ENCODE data around the gene DDX25.

DNA sequence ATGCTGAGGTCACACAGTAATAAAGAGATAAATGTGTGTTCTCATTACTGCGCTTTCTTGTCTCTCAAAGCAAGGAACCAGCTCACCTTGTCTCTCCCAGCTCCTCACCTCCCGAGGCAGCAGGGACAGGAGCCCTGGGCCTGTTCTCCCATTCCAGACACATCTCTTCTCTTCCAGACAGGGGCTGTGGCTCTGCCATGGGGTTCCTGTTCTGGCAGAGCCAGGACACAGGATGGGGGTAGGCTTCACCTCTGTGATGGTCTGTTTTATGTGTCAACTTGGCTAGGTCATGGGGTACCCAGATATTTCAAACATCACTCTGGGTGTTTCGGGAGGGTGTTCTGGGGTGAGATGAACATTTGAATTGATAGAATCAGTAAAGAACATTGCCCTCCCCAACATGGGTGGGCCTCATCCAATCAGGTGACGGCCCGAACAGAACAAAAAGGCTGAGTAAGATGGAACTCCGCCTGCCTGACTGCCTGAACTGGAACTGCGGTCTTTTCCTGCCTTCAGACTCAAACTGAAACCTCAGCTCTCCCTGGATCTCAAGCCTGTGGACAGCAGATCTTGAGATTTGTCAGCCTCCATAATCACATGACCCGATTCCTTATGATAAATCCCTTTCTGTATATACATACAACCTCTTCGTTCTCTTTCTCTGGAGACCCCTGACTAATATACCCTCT, 39.5 kb downstream of the DDX25 start:
- TF ChIP-seq CTCF (IDR thresholded peaks at IDR 0.05; ENCODE audit: low read depth, low read length) = no peak
- TF ChIP-seq POLR2A (IDR thresholded peaks at IDR 0.05; ENCODE audit: extremely low read depth, insufficient read length) = no peak

Measured in NB4 (cell line).